GM12865 (cell line): ENCODE data around the gene KHNYN.

Experiments
- DNase-seq: peaks from one replicate; pipeline ENCODE4 v3.0.0; 2010; ENCODE audit warnings: low read depth
- H3K4me3 ChIP-seq: 2 replicates; pipeline ENCODE4 v1.5.1; 2011; ENCODE audit warnings: mild to moderate bottlenecking, low read depth, low read length, control low read depth
- TF ChIP-seq, protein P1 (sequence below): IDR thresholded peaks from 2 replicates; pipeline ENCODE4 v1.5.1; 2011; ENCODE audit warnings: low read length, control low read depth, low read depth, inconsistent platforms; ENCODE audit not compliant: insufficient read depth; ENCODE audit errors: missing control alignments

Gene KHNYN

GRCh38 chr14:24425704-24426103 lies 4.0 kb upstream of the KHNYN start:
- no peak overlapping the region for H3K4me3 ChIP-seq
- TF ChIP-seq, protein P1, sequence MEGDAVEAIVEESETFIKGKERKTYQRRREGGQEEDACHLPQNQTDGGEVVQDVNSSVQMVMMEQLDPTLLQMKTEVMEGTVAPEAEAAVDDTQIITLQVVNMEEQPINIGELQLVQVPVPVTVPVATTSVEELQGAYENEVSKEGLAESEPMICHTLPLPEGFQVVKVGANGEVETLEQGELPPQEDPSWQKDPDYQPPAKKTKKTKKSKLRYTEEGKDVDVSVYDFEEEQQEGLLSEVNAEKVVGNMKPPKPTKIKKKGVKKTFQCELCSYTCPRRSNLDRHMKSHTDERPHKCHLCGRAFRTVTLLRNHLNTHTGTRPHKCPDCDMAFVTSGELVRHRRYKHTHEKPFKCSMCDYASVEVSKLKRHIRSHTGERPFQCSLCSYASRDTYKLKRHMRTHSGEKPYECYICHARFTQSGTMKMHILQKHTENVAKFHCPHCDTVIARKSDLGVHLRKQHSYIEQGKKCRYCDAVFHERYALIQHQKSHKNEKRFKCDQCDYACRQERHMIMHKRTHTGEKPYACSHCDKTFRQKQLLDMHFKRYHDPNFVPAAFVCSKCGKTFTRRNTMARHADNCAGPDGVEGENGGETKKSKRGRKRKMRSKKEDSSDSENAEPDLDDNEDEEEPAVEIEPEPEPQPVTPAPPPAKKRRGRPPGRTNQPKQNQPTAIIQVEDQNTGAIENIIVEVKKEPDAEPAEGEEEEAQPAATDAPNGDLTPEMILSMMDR: no peak
- DNase-seq: no peak

- TF ChIP-seq, protein P1: no peak
- no peak for DNase-seq
- H3K4me3 ChIP-seq: no peak overlapping the region
These were observed 3.4 kb upstream of the KHNYN start for GRCh38 chr14:24426150-24426911.

DNA sequence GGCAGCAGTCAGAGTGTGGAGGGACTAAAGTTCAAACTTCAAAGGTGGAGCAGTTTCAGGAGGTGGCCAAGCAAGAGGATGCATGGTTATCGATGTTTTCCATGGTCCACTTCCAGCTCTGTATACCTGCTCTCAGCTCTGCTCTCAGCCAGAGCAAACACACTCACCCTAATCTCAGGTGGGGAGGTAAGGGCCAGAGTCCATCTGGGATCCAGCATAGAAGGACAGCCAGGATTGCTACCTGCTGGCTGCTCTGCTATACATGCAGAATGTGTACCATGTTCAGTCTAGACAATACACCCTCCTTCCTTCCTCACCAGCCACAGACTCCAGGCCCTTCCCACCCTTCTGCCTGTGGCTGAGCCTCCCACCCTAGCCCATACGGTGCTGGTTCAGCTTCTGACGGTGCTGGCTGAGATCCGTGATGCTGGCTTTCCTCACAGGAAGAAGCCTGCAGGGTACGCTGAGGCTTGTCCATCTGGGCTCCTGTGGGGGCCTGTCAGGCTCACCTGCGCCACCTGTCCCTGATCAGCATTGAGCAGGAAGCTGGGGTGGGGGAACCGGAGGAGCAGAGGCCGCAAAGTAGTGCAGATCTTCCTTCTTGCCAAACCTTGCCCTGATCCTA lies 2.7 kb upstream of the KHNYN start:
- DNase-seq: no peak
- no peak overlapping the region for H3K4me3 ChIP-seq
- TF ChIP-seq, protein P1: no peak

DNA sequence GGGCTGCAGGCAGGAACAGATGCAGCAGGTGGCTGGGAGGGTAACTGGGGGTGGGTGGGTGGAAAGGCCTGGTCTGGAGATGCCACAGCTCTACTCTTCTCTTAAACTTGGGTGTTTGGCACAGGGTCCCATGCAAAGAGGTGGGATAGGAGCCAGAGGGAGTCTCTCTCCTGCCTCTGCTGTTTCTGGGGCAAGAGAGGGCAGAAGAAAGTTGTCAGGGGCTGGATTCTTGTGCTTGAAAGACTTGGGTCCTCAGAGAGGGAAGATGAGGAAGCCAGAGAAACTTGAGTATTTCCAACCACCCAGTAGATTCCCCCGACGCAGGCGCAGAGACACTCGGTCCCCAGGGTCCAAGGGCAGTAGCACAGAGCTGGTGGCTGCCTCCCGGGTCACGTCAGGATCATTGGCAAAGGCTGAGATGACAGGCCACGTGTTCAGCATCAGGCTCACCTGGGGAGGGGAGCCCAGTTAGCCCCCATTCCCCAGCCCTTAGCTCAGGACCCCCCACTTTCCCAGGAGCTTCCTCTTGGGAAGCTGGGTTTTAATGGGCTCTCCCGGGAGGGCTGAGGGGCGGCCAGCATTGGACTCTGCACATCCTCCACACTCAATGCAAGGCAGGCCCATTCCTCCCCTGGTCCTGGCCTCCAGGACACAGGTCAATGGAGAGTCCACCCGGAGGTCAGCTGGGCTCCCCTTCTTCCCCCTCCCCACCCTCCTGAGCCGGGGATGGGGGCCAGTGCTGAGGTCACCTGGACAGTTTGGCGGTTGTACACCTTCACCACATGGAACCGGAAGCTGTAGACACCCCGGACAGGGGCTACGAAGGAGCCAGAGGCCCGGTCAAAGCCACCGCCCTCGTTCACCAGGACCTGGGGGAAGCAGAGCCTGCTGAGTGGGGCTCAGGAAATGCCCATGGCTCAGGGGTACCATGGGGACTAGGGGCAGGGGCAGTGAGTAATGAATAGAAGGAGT lies 1.9 kb upstream of the KHNYN start:
- TF ChIP-seq, protein P1: no peak
- no peak for DNase-seq
- no peak overlapping the region for H3K4me3 ChIP-seq

DNA sequence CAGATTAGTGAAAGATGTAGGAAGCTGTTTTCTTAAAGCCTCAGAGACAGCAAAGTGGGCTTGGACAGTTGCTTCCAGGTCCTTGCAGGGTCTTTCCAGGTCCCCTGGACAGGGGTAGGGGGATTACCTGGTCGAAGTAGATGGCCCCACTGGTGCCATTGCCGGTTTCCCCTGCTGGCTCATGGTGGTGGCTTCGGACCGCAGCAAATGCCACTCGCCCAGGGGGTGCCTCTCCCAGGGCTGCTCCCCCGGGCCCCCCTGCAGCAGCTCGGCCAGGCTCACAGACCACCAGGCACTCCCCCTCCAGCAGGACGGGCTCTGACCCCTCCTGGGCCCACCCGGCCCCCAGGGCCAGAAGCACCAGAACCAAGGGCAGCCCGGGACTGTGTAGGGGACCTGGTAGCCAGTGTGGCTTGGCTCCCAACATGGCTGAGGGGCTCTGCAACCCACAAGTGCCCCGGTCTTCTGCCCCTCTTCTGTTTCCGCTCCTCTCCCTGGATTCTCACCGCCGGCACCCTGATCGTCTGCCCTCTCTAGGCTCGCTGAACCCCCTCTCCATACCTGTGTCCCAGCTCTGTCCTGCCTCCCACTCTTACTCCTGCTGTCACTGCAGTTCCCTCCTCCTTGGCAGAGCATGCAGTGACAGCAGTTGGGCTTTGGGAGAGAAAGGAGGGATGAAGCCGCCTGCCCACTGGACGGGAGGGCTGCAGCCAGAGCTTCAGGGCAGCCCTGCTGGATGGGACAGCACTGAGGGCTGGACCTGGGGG lies 943 bp upstream of the KHNYN start:
- TF ChIP-seq, protein P1: no peak
- H3K4me3 ChIP-seq: peak overlapping the region; percentile 66
- DNase-seq: no peak

DNA sequence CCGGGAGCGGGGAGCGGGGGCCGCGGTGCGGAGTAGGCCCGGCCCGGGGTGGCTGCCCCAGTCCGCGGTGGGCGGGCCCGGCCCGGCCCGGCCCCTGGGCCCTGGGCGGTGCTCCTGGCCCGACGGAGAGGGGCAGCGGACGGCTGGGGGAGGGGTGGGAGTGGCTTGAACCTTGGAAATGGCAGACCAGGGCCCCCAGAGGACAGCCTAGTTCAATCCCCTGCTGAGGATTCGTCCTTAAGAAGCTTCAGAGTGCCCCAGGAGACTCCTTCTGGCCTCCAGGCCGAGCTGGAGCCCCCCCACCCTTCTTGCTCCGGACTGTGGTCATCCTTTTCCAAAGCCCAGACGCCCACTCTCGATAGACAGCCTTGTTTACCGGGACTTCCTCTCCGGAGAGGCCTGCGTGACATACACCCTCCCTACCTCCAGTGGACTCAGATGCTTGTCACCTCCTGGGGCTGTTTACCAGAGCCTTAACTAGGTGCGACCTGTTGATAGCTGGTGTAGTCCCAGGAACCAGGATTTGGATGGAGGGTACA lies 458 bp downstream of the KHNYN start:
- H3K4me3 ChIP-seq: peak overlapping the region; percentile 66
- peak; percentile 78 for DNase-seq

More for the DNA sequence above, 458 bp downstream of the KHNYN start:
- TF ChIP-seq, protein P1: no peak
